Caco-2 (cell line): ENCODE data around the gene JPH2. TPM values are rescaled to one million over a fixed set of nuclear protein-coding genes. Genes with fewer than 3 reads are reported as not detected.

Experiments used
- BruUV-seq: library from RNA; stranded (reverse); fragments of 400-500 nt; replicated peaks from 2 replicates; lab custom pipeline; 2021; lab: Mats Ljungman, UMichigan
- CTCF ChIA-PET: fragments of 300-600 bp; sonication (Branson Sonifier 250); formaldehyde crosslinking; loops from one replicate; lab custom pipeline; 2022; ENCODE audit warnings: antibody characterized with exemption; lab: Charles Lee
- POLR2A ChIA-PET: fragments of 300-600 bp; sonication (Branson Sonifier 250); formaldehyde crosslinking; loops from one replicate; lab custom pipeline; 2022; ENCODE audit warnings: antibody characterized with exemption; lab: Charles Lee
- DNase-seq, 2 experiments: peaks; one replicate each; pipeline versions ENCODE4 v3.0.0 to v3.0.0-alpha.2; 2020 to 2022
- H3K27me3 ChIP-seq: replicated peaks from 2 replicates; pipeline ENCODE4 v1.6.0; 2011; ENCODE audit warnings: low read length; ENCODE audit not compliant: control insufficient read depth, insufficient read depth
- H3K36me3 ChIP-seq: 2 replicates; pipeline ENCODE4 v1.5.1; 2011; ENCODE audit warnings: low read length; ENCODE audit not compliant: control insufficient read depth, insufficient read depth
- H3K4me1 ChIP-seq: fragments of 250-450 bp; sonication (Bioruptor Pico); 2 replicates; pipeline ENCODE4 v1.5.1; 2020; ENCODE audit warnings: mild to moderate bottlenecking
- H3K4me3 ChIP-seq: 2 replicates; pipeline ENCODE4 v1.5.1; 2011; ENCODE audit warnings: low read depth, mild to moderate bottlenecking, control low read depth, low read length
- H3K9me3 ChIP-seq: fragments of 250-450 bp; sonication (Bioruptor Pico); 2 replicates; pipeline ENCODE4 v1.5.1; 2020; ENCODE audit warnings: mild to moderate bottlenecking, moderate library complexity
- H3K27ac Mint-ChIP-seq: one replicate; pipeline ENCODE4 v1.8.0; 2022; ENCODE audit warnings: mixed read lengths; ENCODE audit not compliant: unreplicated experiment
- H3K27me3 Mint-ChIP-seq: one replicate; pipeline ENCODE4 v1.8.0; 2022; ENCODE audit warnings: mixed read lengths; ENCODE audit not compliant: insufficient read depth, unreplicated experiment
- H3K36me3 Mint-ChIP-seq: one replicate; pipeline ENCODE4 v1.8.0; 2022; ENCODE audit warnings: mild to moderate bottlenecking, mixed read lengths; ENCODE audit not compliant: insufficient read depth, unreplicated experiment
- H3K4me1 Mint-ChIP-seq: one replicate; pipeline ENCODE4 v1.8.0; 2022; ENCODE audit warnings: low read depth, mixed read lengths; ENCODE audit not compliant: unreplicated experiment
- H3K4me3 Mint-ChIP-seq: one replicate; pipeline ENCODE4 v1.8.0; 2022; ENCODE audit warnings: mild to moderate bottlenecking, moderate library complexity, mixed read lengths; ENCODE audit not compliant: unreplicated experiment
- H3K9me3 Mint-ChIP-seq: one replicate; pipeline ENCODE4 v1.8.0; 2022; ENCODE audit warnings: mixed read lengths; ENCODE audit not compliant: unreplicated experiment
- CTCF ChIP-seq, 2 experiments: fragments of 200-600 bp in 1 of 2; IDR thresholded peaks; 1 replicate in 1 of 2; 2 replicates in 1 of 2; pipeline versions ENCODE4 v1.5.1 to v1.8.0; 2011 to 2022; ENCODE audit warnings: antibody characterized with exemption in 1 of 2, control low read depth in 1 of 2, inconsistent platforms in 1 of 2, low read depth in 1 of 2, low read length in 1 of 2, mild to moderate bottlenecking in 1 of 2, moderate library complexity in 1 of 2; ENCODE audit not compliant: insufficient read depth in 1 of 2, severe bottlenecking in 1 of 2, unreplicated experiment in 1 of 2
- intact Hi-C: fragments of 100-400 bp; cut with micrococcal nuclease; formaldehyde crosslinking; loops from one replicate; pipeline ENCODE4 v1.10.0; 2022; ENCODE audit not compliant: unreplicated experiment
- total RNA-seq: library from RNA; stranded (reverse); gene quantifications from 2 replicates; pipeline ENCODE4 v1.2.3, GENCODE V29; 2022

JPH2 gene
- total RNA-seq, 1 experiment from 2014 or later = 10.5 TPM

- ChIA-PET POLR2A (no interaction called here), CTCF (interaction anchor here (0.7 to 1.8 kb wide), 5 partner anchors 27 to 635 kb away, joined by 3 to 7 read pairs (median 4); no protein-coding TSS in a partner anchor)
- H3K9me3 ChIP-seq = no peaks in the 10 kb centered on the region
- no peaks in the 10 kb centered on the region for H3K4me1 Mint-ChIP-seq
- H3K27ac Mint-ChIP-seq = no peak overlapping the region
- H3K4me3 ChIP-seq = no peak overlapping the region
- H3K4me1 ChIP-seq = no peaks in the 10 kb centered on the region
- no peaks in the 10 kb centered on the region for H3K36me3 Mint-ChIP-seq
- no peaks in the 10 kb centered on the region for H3K36me3 ChIP-seq
- TF ChIP-seq CTCF (IDR thresholded peaks at IDR 0.05; ENCODE audit: insufficient read depth in 1 of 2, low read depth in 1 of 2, low read length in 1 of 2, severe bottlenecking in 1 of 2, unreplicated experiment in 1 of 2) = no peak
- BruUV-seq = no TSS peak
- DNase-seq = no peak
- intact Hi-C loops = no loop called here
- H3K27me3 ChIP-seq = no peaks in the 10 kb centered on the region
- H3K4me3 Mint-ChIP-seq = no peak overlapping the region
- peaks cover 19% of the 10 kb centered on the region for H3K27me3 Mint-ChIP-seq
- H3K9me3 Mint-ChIP-seq = no peaks in the 10 kb centered on the region
Observed at GRCh38 chr20:44083220-44083933, 103.6 kb downstream of the JPH2 start.

GRCh38 chr20:44081888-44082287 is 105.1 kb downstream of the JPH2 start:
- H3K36me3 Mint-ChIP-seq = no peaks in the 10 kb centered on the region
- H3K4me3 ChIP-seq = no peak overlapping the region
- no peaks in the 10 kb centered on the region for H3K4me1 Mint-ChIP-seq
- intact Hi-C loops = no loop called here
- CTCF ChIA-PET = interaction anchor here (0.9 to 1.8 kb wide), 2 partner anchors 26 to 544 kb away, joined by 4 to 5 read pairs; no protein-coding TSS in a partner anchor
- POLR2A ChIA-PET = no interaction called here
- H3K27me3 Mint-ChIP-seq = peaks cover 18% of the 10 kb centered on the region
- H3K4me3 Mint-ChIP-seq = no peak overlapping the region
- no TSS peak for BruUV-seq
- H3K36me3 ChIP-seq = no peaks in the 10 kb centered on the region
- no peak for DNase-seq
- no peaks in the 10 kb centered on the region for H3K9me3 ChIP-seq
- H3K27me3 ChIP-seq = no peaks in the 10 kb centered on the region
- H3K27ac Mint-ChIP-seq = no peak overlapping the region
- no peaks in the 10 kb centered on the region for H3K9me3 Mint-ChIP-seq
- TF ChIP-seq CTCF (IDR thresholded peaks at IDR 0.05; ENCODE audit: insufficient read depth in 1 of 2, low read depth in 1 of 2, low read length in 1 of 2, severe bottlenecking in 1 of 2, unreplicated experiment in 1 of 2) = no peak
- no peaks in the 10 kb centered on the region for H3K4me1 ChIP-seq

- no peak for TF ChIP-seq CTCF (IDR thresholded peaks at IDR 0.05; ENCODE audit: insufficient read depth in 1 of 2, low read depth in 1 of 2, low read length in 1 of 2, severe bottlenecking in 1 of 2, unreplicated experiment in 1 of 2)
- no peaks in the 10 kb centered on the region for H3K27me3 ChIP-seq
- H3K4me3 ChIP-seq = no peak overlapping the region
- ChIA-PET POLR2A (no interaction called here), CTCF (interaction anchor here (0.9 to 1.8 kb wide), 2 partner anchors 26 to 544 kb away, joined by 4 to 5 read pairs; no protein-coding TSS in a partner anchor)
- no peaks in the 10 kb centered on the region for H3K9me3 ChIP-seq
- no peaks in the 10 kb centered on the region for H3K36me3 Mint-ChIP-seq
- no peaks in the 10 kb centered on the region for H3K9me3 Mint-ChIP-seq
- BruUV-seq = no TSS peak
- H3K36me3 ChIP-seq = no peaks in the 10 kb centered on the region
- intact Hi-C loops = no loop called here
- DNase-seq = no peak
- no peaks in the 10 kb centered on the region for H3K4me1 Mint-ChIP-seq
- peaks cover 16% of the 10 kb centered on the region for H3K27me3 Mint-ChIP-seq
- no peaks in the 10 kb centered on the region for H3K4me1 ChIP-seq
- no peak overlapping the region for H3K4me3 Mint-ChIP-seq
- H3K27ac Mint-ChIP-seq = no peak overlapping the region
Observed at GRCh38 chr20:44081476-44081875, 105.5 kb downstream of the JPH2 start.
